ENCODE data around the gene CPNE6.

The CPNE6 gene

GRCh38 chr14:24082411-24083080, 11.2 kb downstream of the CPNE6 start:
- DNase-seq (ENCODE audit: low read depth), result no peak
- no peak for TF ChIP-seq CTCF (IDR thresholded peaks at IDR 0.05; ENCODE audit: control insufficient read depth, insufficient read depth, low read depth, low read length, missing control alignments)
- no peak overlapping the region for H3K4me3 ChIP-seq (ENCODE audit: control insufficient read depth, low read depth, low read length)

GRCh38 chr14:24083462-24083861, 12.1 kb downstream of the CPNE6 start:
- no peak for DNase-seq (ENCODE audit: low read depth)

DNA sequence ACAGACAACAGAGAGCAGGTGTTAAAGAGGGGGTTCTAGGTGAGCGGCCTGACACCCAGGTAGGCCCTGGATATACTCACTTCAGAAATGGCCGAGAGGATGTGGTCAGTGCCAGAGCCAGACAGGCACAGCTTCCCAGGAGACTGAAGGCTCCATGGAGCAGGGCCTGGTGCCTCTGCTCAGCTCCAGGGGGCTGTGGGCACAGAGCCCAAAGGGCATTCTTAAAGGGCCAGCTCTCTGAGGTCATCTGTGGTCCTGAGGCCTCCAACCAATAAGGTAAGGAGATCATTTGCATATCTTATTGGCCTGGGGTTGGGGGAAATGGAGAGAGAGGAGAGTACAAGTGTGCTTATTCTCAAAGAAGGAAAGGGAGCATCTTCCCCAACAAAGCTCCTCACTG, 13.1 kb downstream of the CPNE6 start:
- no peak overlapping the region for H3K4me3 ChIP-seq (ENCODE audit: control insufficient read depth, low read depth, low read length)
- no peak for DNase-seq (ENCODE audit: low read depth)
- no peak for TF ChIP-seq CTCF (IDR thresholded peaks at IDR 0.05; ENCODE audit: control insufficient read depth, insufficient read depth, low read depth, low read length, missing control alignments)

More at GRCh38 chr14:24083462-24083861, 12.1 kb downstream of the CPNE6 start:
- no peak overlapping the region for H3K4me3 ChIP-seq (ENCODE audit: control insufficient read depth, low read depth, low read length)
- no peak for TF ChIP-seq CTCF (IDR thresholded peaks at IDR 0.05; ENCODE audit: control insufficient read depth, insufficient read depth, low read depth, low read length, missing control alignments)

DNA sequence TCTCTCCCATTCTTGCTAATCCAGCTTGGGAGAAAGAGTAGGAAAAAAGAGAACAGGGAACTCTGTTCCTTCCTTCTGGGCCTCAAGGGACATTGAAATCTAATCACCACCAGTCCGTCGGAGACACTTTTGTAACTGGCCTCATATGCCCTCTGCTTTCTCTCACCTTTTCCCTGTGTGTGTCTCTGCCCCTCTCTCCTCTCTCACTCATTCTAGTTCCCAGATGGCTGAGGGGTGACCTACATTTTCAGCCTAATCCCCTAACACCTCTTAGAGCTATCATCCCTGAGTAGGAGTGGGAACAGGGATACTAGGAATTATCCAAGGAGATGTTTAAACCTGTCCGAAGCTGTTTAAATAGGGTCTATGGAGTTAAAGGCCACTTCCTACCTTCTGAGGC, 13.9 kb downstream of the CPNE6 start:
- no peak for DNase-seq (ENCODE audit: low read depth)
- no peak for TF ChIP-seq CTCF (IDR thresholded peaks at IDR 0.05; ENCODE audit: control insufficient read depth, insufficient read depth, low read depth, low read length, missing control alignments)
- no peak overlapping the region for H3K4me3 ChIP-seq (ENCODE audit: control insufficient read depth, low read depth, low read length)

- H3K4me3 ChIP-seq (ENCODE audit: control insufficient read depth, low read depth, low read length), result no peak overlapping the region
- DNase-seq (ENCODE audit: low read depth), result no peak
- TF ChIP-seq CTCF (IDR thresholded peaks at IDR 0.05; ENCODE audit: control insufficient read depth, insufficient read depth, low read depth, low read length, missing control alignments), result no peak
Observed at GRCh38 chr14:24086193-24086955, 15.0 kb downstream of the CPNE6 start.

DNA sequence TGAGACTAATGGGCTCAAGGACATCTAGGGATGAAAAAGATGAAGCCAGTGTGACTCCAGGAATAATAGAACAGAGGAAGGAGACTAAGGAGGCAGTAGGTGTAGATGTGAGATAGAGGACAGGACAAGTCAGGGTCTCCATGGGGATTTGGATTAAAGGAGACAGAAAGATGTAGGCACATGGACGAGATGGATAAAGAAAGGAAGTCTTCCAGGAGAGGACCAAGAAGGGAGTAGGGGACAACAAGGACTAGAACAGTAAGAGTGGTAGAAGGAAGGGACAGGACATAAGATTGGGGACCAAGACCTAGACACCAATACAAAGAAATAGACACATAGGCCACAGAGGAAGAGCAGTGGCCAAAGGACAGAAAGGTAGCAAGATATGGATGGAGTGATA, 15.6 kb downstream of the CPNE6 start:
- DNase-seq (ENCODE audit: low read depth), result no peak
- no peak overlapping the region for H3K4me3 ChIP-seq (ENCODE audit: control insufficient read depth, low read depth, low read length)
- TF ChIP-seq CTCF (IDR thresholded peaks at IDR 0.05; ENCODE audit: control insufficient read depth, insufficient read depth, low read depth, low read length, missing control alignments), result no peak

All from AG09309 (cell line).